DMS153 (cell line): ENCODE measurements around the gene CORO2A.
A peak's percentile ranks its signal among the peaks of the same experiment; 100 is the strongest.
"Not testable (repeated sequence)": the region's sequence is repeated elsewhere in the genome, so short reads cannot be mapped to it uniquely, and the experiment has no call there.

Experiments used
- DNase-seq: peaks from one replicate; lab custom pipeline; 2025; lab: John Stamatoyannopoulos, UW

Gene CORO2A

DNA sequence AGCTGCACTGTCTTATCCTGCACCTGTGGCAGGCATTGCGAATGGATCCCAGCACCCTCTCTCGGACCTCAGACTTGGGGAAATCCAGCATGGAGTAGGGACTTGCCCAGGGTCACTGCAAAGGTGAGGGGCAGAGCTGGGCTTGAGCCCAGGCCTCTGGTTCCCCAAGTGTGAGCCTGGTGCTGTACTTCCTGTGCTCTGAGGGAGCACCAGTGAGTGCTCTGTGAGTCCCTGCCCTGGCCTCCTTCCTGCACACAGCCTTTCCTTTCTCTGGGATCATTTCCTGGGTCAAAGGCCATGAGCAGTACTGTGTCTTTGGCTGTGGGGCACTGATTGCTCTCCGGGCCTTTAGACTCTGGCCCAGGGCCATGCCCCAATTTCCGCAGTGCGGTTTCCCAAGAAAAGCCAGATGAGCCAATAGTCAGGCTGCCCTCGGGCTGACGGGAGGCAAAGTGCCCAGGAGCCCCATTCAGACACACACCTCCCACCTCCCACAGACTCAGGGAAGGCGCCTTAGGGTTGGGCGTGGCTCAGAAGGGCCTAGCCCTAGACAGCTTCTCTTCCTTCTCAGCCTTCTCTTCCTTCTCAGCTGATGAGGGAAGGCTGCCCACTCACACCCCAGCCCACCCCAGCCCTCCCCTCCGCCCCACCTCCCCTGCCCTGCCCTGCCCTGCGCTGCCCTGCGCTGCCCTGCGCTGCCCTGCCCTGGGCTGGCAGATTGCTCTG lies 50.1 kb downstream of the CORO2A start:
- DNase-seq, result no peak

DNA sequence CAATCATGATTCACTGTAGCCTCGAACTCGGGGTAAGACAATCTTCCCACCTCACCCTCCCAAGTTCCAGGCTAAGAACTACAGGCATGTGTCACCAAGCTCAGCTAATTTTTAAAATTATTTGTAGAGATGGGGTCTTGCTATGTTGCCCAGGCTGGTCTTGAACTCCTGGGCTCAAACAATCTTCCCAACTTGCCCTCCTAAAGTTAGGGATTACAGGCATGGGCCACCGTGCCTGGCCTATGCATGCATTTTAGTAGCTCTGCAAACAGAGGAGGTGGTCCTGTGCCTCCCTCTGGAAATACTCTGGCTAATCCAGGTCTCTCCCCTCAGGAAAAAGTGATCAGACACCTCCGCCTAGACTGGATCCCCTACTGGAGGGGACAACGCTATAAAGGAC lies 51.9 kb downstream of the CORO2A start:
- DNase-seq, result no peak

DNA sequence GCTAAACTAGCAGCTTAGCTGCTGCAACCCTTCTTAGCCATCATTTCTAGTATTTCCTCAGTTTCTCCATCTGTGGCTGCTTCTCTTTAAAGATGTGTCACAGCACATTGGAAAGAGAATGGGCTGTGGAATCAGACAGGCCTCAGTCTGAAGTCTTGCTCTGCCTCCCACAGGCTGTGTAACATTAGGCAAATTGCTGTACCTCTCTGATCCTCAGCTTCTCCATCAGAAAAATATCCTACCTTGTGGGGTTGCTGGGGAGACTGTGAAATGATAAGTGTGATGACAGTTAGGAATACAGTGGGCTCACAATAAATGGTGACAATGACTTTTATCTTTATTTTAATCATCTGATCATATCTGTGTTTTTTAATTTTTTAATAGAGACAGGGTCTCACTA lies 55.9 kb downstream of the CORO2A start:
- no peak for DNase-seq

GRCh38 chr9:98135938-98136337 lies 56.5 kb downstream of the CORO2A start:
- no peak for DNase-seq

GRCh38 chr9:98135558-98135934 lies 56.9 kb downstream of the CORO2A start:
- peak; percentile 17 for DNase-seq

- no peak for DNase-seq
Measured at GRCh38 chr9:98134702-98135557, 57.5 kb downstream of the CORO2A start.

- DNase-seq, result peak; percentile 79
Measured at GRCh38 chr9:98132806-98133631, 59.4 kb downstream of the CORO2A start.

DNA sequence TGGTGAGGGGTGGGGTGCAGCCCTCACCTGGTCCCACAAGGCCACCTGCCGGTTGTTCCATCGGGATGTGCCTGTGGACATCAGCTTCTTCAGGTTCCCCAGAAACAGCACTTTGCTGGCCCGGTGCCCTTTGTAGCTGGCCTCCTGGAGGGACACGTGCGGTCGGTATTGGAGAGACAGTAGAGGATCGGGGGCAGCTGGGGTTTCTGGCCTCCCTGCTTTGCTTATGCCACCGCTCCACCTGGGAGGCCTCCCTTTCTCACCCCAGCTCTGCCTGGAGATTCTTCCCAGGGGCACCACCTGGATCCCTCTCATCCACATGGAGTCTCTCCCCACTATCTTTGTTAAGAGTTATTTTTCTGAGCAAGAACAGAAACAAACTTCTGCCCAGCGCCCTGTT lies 60.3 kb downstream of the CORO2A start:
- DNase-seq, result no peak

- DNase-seq, result no peak
Measured at GRCh38 chr9:98130576-98131228, 61.7 kb downstream of the CORO2A start.

DNA sequence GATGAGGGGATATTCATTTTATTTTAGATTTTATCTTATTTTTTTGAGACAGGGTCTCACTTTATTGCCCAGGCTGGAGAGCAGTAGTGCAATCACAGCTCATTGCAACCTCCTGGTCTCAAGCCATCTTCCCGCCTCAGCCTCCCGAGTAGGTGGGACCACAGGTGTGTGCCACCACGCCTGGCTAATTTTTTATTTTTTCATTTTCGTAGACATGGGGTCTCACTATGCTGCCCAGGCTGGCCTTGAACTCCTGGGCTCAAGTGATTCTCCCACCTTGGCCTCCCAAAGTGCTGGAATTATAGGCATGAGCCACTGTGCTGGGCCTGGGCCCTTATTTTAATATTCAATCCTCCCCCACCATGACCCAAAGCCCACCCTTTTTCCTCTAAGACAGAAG lies 62.4 kb downstream of the CORO2A start:
- DNase-seq, result not testable (repeated sequence)

DNA sequence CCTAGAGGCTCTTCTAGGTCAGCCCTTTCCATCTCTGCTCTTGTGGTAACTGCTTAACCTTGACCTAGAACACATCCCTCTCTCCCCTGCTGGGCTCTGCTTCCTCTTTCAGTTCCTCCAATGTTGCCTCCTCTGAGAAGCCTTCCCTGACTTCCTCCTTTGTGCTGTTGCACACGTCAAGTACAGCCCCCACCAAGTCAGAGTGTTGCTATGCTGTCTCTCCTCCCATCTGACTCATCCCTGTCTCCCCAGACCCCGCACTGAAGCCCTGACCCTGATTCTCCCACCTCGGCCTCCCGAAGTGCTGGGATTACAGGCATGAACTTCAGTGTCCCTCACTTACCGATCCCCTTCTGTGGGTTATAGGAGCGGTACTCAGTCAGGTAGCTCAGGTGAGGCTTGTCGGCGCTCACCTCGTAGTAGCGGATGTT lies 63.0 kb downstream of the CORO2A start:
- no peak for DNase-seq

DNA sequence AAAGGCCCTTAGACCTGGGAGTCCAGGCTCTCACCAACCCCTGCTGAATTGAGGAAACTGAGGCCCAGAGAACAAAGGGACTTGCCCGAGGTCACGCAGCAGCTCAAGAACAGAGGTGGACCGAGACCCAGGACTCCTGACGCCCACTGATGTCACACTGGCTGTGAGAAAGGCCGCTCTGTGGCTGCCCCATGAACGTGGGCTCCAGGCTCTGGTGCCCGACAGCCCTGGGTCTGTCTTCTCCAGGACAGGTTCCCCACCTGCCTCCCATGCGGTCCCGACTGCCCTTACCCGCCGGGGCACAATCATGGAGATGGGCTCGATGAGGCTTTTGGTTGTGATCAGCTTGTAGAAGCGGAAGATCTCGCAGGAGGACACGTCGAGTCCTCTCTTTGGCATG lies 64.1 kb downstream of the CORO2A start:
- DNase-seq, result no peak

GRCh38 chr9:98127226-98127625 lies 65.2 kb downstream of the CORO2A start:
- DNase-seq, result no peak

- DNase-seq, result no peak
Measured at GRCh38 chr9:98124637-98125426, 67.6 kb downstream of the CORO2A start.

- not testable (repeated sequence) for DNase-seq
Measured at GRCh38 chr9:98124091-98124490, 68.3 kb downstream of the CORO2A start.

- DNase-seq, result peak; percentile 67
Measured at GRCh38 chr9:98121058-98121457, 71.4 kb downstream of the CORO2A start.

DNA sequence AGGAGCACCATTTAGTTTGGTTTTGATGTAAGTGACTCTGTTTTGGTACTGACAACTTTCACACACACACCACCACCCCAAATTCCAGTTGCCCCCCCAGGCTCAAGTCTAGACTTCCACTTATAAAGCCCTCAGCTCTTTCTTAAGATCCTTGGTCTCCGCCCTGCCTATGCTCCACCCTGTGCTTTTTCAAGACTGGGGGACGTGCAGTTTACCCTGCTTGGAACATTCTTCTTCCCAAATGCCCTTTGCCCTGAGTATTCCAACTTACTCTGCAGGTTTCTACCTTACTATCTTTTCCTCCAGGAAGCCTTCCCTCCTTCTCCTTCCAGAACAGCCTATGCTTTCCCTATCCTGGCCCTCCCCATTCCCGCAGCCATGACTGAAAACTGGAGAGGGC lies 72.0 kb downstream of the CORO2A start:
- DNase-seq, result no peak

DNA sequence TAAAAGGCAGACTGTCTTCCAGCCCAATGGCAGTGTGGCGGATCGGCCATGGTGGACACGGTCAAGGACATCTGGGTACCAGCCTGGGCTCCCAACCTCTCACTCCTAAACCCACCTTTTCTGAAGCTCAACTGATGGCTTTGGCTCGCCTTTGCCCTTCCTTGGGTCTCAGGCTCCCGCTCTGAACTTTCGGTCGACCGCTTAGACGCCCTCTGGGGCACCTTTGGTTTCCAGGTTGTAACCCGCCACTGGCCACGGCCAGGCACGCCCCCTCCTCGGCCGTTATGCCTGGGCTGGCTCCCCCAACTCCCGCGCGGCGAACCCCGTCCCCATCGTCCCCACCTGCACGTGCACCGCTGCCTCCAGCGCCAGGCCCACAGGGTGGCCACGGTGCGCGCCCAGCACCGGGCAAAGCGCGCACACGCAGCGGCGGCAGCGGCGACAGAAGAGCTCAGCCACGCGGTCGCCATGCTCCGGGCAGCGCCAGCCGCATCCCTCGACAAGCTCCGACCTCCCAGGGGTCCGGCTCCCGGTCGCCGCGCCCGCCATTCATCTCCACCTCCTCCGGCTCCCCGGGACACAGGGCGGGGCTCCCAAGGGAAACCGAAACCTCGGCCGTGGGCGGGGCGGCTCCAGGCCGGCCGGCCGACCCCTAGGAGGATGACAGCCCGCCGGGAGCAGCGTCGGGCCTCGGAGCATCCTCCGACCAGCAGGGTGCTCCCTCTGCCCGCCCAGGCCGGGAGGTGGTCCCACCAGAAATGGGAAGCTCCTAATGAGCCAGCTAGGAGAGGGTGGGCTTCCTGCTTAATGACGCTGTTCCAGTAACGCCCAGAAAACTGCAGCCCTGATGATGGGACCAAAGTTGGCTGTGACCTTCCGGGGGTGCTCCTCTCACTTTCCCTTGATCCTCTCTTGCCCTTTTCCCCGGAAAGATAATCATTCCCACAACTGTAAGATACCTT lies 73.5 kb downstream of the CORO2A start, which contains the start of gene TRIM14:
TSS of gene TRIM14 (minus strand) at position 583 of the 962 bp plus-strand sequence. CDS start at position 549, 34 bp downstream.
- no peak for DNase-seq

- DNase-seq, result no peak
Measured at GRCh38 chr9:98117984-98118639, 74.3 kb downstream of the CORO2A start.
